ENCODE data around the gene KLHL29. TPM values are rescaled to one million over a fixed set of nuclear protein-coding genes. Genes with fewer than 3 reads are reported as not detected.

Gene KLHL29
- polyA plus RNA-seq, 1 of the 3 experiments (the other 2 are of a cell fraction) = 4.6 TPM

- H3K4me1 ChIP-seq (ENCODE audit: control insufficient read depth in 1 of 2, insufficient read depth in 2 of 2, low read depth in 1 of 2, low read length in 1 of 2) = peaks cover 0 to 13% of the 10 kb centered on the region in 2 experiments; a peak in 2 of 4 replicates
- H3K27ac ChIP-seq (ENCODE audit: low read depth in 2 of 2, low read length in 1 of 2) = no peak overlapping the region
- no peaks in the 10 kb centered on the region for H3K27me3 ChIP-seq (ENCODE audit: insufficient read depth)
- WGBS (ENCODE audit: low lambda C conversion rate) = 90% methylated on average over 15 of the region's 18 CpGs
- no peaks in the 10 kb centered on the region for H4K20me1 ChIP-seq (ENCODE audit: insufficient read depth)
- no peaks in the 10 kb centered on the region for H3F3A ChIP-seq (replicated peaks; ENCODE audit: insufficient read depth)
- no peaks in the 10 kb centered on the region for H3K36me3 ChIP-seq (replicated peaks in 1 of 2; ENCODE audit: control insufficient read depth in 1 of 2, insufficient read depth in 2 of 2, low read length in 1 of 2)
- H3K79me2 ChIP-seq (ENCODE audit: insufficient read depth) = no peaks in the 10 kb centered on the region
- H3K9me2 ChIP-seq = no peaks in the 10 kb centered on the region
- CTCF ChIA-PET = interaction anchor here (1.4 to 1.7 kb wide), 2 partner anchors 10 to 29 kb away, joined by 5 to 6 read pairs; no protein-coding TSS in a partner anchor
- H3K9me3 ChIP-seq = no peaks in the 10 kb centered on the region
- H2AFZ ChIP-seq (ENCODE audit: low read depth) = no peak overlapping the region
- DNase-seq = no peak
- H3K4me3 ChIP-seq (ENCODE audit: low read depth in 2 of 2, low read length in 1 of 2) = no peak overlapping the region
- TF ChIP-seq EP300 (IDR thresholded peaks at IDR 0.05; ENCODE audit: borderline replicate concordance in 1 of 2, low read depth in 1 of 2, low read length in 1 of 2) (no peak), RCOR1 (IDR thresholded peaks at IDR 0.05; ENCODE audit: low read length) (no peak), FOXM1 (IDR thresholded peaks at IDR 0.05; ENCODE audit: low read depth) (no peak), YY1 (IDR thresholded peaks at IDR 0.05; ENCODE audit: low read depth) (no peak), FOSL2 (IDR thresholded peaks at IDR 0.05; ENCODE audit: borderline replicate concordance, low read depth) (no peak), USF1 (IDR thresholded peaks at IDR 0.05; ENCODE audit: borderline replicate concordance, low read depth) (no peak), EZH2phosphoT487 (IDR thresholded peaks at IDR 0.05; ENCODE audit: borderline replicate concordance, low read depth) (no peak), SIN3A (IDR thresholded peaks at IDR 0.05; ENCODE audit: borderline replicate concordance, low read depth, low read length) (no peak), NFIC (IDR thresholded peaks at IDR 0.05; ENCODE audit: borderline replicate concordance) (no peak), SMC3 (IDR thresholded peaks at IDR 0.05; ENCODE audit: low read depth, low read length) (no peak), GATA2 (CRISPR knock-in tag; IDR thresholded peaks at IDR 0.05) (no peak), CTCF (IDR thresholded peaks at IDR 0.05) (no peak), GABPA (IDR thresholded peaks at IDR 0.05; ENCODE audit: low read depth) (no peak), JUND (IDR thresholded peaks at IDR 0.05) (no peak), ZBTB33 (IDR thresholded peaks at IDR 0.05; ENCODE audit: borderline replicate concordance, low read depth) (no peak), POLR2AphosphoS5 (IDR thresholded peaks at IDR 0.05; ENCODE audit: low read depth, low read length) (no peak)
- TF ChIP-seq, protein P1, sequence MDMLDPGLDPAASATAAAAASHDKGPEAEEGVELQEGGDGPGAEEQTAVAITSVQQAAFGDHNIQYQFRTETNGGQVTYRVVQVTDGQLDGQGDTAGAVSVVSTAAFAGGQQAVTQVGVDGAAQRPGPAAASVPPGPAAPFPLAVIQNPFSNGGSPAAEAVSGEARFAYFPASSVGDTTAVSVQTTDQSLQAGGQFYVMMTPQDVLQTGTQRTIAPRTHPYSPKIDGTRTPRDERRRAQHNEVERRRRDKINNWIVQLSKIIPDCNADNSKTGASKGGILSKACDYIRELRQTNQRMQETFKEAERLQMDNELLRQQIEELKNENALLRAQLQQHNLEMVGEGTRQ (IDR thresholded peaks at IDR 0.05; ENCODE audit: borderline replicate concordance, low read depth, low read length) = no peak
- TF ChIP-seq, protein P2, sequence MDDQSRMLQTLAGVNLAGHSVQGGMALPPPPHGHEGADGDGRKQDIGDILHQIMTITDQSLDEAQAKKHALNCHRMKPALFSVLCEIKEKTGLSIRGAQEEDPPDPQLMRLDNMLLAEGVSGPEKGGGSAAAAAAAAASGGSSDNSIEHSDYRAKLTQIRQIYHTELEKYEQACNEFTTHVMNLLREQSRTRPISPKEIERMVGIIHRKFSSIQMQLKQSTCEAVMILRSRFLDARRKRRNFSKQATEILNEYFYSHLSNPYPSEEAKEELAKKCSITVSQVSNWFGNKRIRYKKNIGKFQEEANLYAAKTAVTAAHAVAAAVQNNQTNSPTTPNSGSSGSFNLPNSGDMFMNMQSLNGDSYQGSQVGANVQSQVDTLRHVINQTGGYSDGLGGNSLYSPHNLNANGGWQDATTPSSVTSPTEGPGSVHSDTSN (IDR thresholded peaks at IDR 0.05) = no peak
- TF ChIP-seq, protein P3, sequence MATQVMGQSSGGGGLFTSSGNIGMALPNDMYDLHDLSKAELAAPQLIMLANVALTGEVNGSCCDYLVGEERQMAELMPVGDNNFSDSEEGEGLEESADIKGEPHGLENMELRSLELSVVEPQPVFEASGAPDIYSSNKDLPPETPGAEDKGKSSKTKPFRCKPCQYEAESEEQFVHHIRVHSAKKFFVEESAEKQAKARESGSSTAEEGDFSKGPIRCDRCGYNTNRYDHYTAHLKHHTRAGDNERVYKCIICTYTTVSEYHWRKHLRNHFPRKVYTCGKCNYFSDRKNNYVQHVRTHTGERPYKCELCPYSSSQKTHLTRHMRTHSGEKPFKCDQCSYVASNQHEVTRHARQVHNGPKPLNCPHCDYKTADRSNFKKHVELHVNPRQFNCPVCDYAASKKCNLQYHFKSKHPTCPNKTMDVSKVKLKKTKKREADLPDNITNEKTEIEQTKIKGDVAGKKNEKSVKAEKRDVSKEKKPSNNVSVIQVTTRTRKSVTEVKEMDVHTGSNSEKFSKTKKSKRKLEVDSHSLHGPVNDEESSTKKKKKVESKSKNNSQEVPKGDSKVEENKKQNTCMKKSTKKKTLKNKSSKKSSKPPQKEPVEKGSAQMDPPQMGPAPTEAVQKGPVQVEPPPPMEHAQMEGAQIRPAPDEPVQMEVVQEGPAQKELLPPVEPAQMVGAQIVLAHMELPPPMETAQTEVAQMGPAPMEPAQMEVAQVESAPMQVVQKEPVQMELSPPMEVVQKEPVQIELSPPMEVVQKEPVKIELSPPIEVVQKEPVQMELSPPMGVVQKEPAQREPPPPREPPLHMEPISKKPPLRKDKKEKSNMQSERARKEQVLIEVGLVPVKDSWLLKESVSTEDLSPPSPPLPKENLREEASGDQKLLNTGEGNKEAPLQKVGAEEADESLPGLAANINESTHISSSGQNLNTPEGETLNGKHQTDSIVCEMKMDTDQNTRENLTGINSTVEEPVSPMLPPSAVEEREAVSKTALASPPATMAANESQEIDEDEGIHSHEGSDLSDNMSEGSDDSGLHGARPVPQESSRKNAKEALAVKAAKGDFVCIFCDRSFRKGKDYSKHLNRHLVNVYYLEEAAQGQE (IDR thresholded peaks at IDR 0.05; ENCODE audit: low read depth, low read length) = no peak
- H3K4me2 ChIP-seq = no peak overlapping the region
- POLR2A ChIA-PET = no interaction called here
- no peak overlapping the region for H3K9ac ChIP-seq
Measured at GRCh38 chr2:23588508-23589201, 203.7 kb downstream of the KLHL29 start.

All from SK-N-SH (cell line).